ENCODE results near the gene AUTS2. TPM values are rescaled to one million over a fixed set of nuclear protein-coding genes. Genes with fewer than 3 reads are reported as not detected.

AUTS2 gene
- total RNA-seq, 1 experiment from 2014 or later, result 4.6 TPM

- no peak for DNase-seq (ENCODE audit: low read depth)
Measured at GRCh38 chr7:70029993-70030392, 431.7 kb downstream of the AUTS2 start.

GRCh38 chr7:70030745-70031144 lies 432.5 kb downstream of the AUTS2 start:
- DNase-seq (ENCODE audit: low read depth), result no peak

GRCh38 chr7:70031245-70031644 lies 433.0 kb downstream of the AUTS2 start:
- no peak for DNase-seq (ENCODE audit: low read depth)

- no peak for DNase-seq (ENCODE audit: low read depth)
Measured at GRCh38 chr7:70032649-70033048, 434.4 kb downstream of the AUTS2 start.

GRCh38 chr7:70033226-70033625 lies 435.0 kb downstream of the AUTS2 start:
- no peak for DNase-seq (ENCODE audit: low read depth)

- no peak for DNase-seq (ENCODE audit: low read depth)
Measured at GRCh38 chr7:70034999-70035398, 436.7 kb downstream of the AUTS2 start.

- no peak for DNase-seq (ENCODE audit: low read depth)
Measured at GRCh38 chr7:70035519-70035918, 437.2 kb downstream of the AUTS2 start.

GRCh38 chr7:70035955-70036354 lies 437.7 kb downstream of the AUTS2 start:
- no peak for DNase-seq (ENCODE audit: low read depth)

GRCh38 chr7:70036695-70037094 lies 438.4 kb downstream of the AUTS2 start:
- no peak for DNase-seq (ENCODE audit: low read depth)

- no peak for DNase-seq (ENCODE audit: low read depth)
Measured at GRCh38 chr7:70037171-70037933, 439.1 kb downstream of the AUTS2 start.

- no peak for DNase-seq (ENCODE audit: low read depth)
Measured at GRCh38 chr7:70040051-70040450, 441.8 kb downstream of the AUTS2 start.

GRCh38 chr7:70040970-70041766 lies 442.9 kb downstream of the AUTS2 start:
- DNase-seq (ENCODE audit: low read depth), result peak; percentile 15

GRCh38 chr7:70042533-70042932 lies 444.3 kb downstream of the AUTS2 start:
- peak; percentile 77 for DNase-seq (ENCODE audit: low read depth)

GRCh38 chr7:70043015-70043538 lies 444.8 kb downstream of the AUTS2 start:
- no peak for DNase-seq (ENCODE audit: low read depth)

GRCh38 chr7:70044064-70044463 lies 445.8 kb downstream of the AUTS2 start:
- DNase-seq (ENCODE audit: low read depth), result no peak

GRCh38 chr7:70044525-70044924 lies 446.2 kb downstream of the AUTS2 start:
- DNase-seq (ENCODE audit: low read depth), result no peak

GRCh38 chr7:70044981-70045380 lies 446.7 kb downstream of the AUTS2 start:
- DNase-seq (ENCODE audit: low read depth), result no peak

- no peak for DNase-seq (ENCODE audit: low read depth)
Measured at GRCh38 chr7:70047384-70047783, 449.1 kb downstream of the AUTS2 start.

GRCh38 chr7:70047891-70048448 lies 449.7 kb downstream of the AUTS2 start:
- DNase-seq (ENCODE audit: low read depth), result no peak

GRCh38 chr7:70051726-70052125 lies 453.5 kb downstream of the AUTS2 start:
- no peak for DNase-seq (ENCODE audit: low read depth)

GRCh38 chr7:70052691-70053090 lies 454.4 kb downstream of the AUTS2 start:
- DNase-seq (ENCODE audit: low read depth), result no peak

- DNase-seq (ENCODE audit: low read depth), result no peak
Measured at GRCh38 chr7:70053421-70053820, 455.1 kb downstream of the AUTS2 start.

All from LHCN-M2 (cell line).